GM12864 (cell line): ENCODE results near the gene LTBP1.
"Not testable (repeated sequence)": the region's sequence is repeated elsewhere in the genome, so short reads cannot be mapped to it uniquely, and the experiment has no call there.

Source experiments
- DNase-seq: peaks from one replicate; pipeline ENCODE4 v3.0.0-alpha.2; 2011; ENCODE audit warnings: low read depth
- H3K4me3 ChIP-seq: 2 replicates; pipeline ENCODE4 v1.5.1; 2011; ENCODE audit warnings: mild to moderate bottlenecking, low read depth, low read length, control low read depth
- CTCF ChIP-seq: IDR thresholded peaks from 2 replicates; pipeline ENCODE4 v1.5.1; 2011; ENCODE audit warnings: low read depth, mild to moderate bottlenecking, moderate library complexity, low read length, control low read depth, inconsistent platforms; ENCODE audit errors: missing control alignments

The LTBP1 gene

GRCh38 chr2:33230842-33231241, 284.1 kb downstream of the LTBP1 start:
- no peak for TF ChIP-seq CTCF
- no peak overlapping the region for H3K4me3 ChIP-seq
- no peak for DNase-seq

DNA sequence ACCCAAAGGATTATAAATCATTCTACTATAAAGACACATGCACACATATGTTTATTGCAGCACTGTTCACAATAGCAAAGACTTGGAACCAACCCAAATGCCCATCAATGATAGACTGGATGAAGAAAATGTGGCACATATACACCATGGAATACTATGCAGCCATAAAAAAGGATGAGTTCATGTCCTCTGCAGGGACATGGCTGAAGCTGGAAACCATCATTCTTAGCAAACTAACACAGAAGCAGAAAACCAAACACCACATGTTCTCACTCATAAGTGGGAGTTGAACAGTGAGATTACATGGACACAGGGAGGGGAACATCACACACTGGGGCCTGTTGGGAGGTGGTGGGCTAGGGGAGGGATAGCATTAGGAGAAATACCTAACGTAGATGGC, 288.8 kb downstream of the LTBP1 start:
- DNase-seq, H3K4me3 ChIP-seq: not testable (repeated sequence)

DNA sequence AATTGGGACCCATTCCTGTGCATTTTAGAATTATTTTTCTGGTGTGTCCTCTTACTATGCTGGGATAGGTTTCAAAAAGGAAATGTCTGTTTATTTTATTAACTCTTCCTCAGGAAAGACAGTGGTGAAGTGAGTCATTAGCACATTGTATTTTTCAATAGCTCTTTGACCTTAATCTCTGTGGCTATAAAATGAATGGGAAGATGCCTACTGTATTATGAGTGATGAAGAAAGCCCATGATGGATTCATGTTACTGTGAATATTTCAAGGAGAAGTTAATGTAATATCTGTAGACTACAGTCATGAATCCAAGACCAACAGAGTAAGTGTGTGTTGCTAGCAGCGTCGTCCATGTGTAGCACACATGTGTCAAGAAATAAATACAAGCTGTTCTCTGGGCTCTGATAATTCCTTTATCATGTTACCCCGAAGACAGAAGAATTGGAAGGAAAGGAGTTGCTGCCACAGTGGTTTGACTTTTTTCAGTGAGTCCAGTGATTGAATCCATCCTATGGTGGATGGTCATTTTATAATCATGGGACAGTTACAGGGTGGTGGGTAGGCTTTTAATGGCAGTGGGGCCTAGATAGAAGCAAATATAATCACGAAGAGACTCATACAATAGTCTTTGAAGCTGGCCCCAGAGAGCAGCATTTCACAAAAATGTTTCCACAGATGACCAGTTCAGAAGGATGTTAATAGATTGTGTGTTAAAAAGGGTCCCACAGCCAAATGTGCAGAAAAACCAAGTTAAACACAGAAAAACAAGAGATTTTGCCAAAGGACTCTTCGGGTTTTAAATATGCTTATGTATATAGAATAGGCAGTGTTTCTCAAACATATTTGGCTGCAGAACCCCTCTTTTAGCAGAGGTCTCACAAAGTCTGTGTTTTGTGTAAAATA, 290.0 kb downstream of the LTBP1 start:
- DNase-seq = no peak
- TF ChIP-seq CTCF = no peak
- H3K4me3 ChIP-seq = no peak overlapping the region

- no peak for DNase-seq
- TF ChIP-seq CTCF = no peak
- no peak overlapping the region for H3K4me3 ChIP-seq
These were observed 291.4 kb downstream of the LTBP1 start for GRCh38 chr2:33238111-33238510.

GRCh38 chr2:33240178-33240577, 293.4 kb downstream of the LTBP1 start:
- no peak overlapping the region for H3K4me3 ChIP-seq
- no peak for DNase-seq
- no peak for TF ChIP-seq CTCF

GRCh38 chr2:33241072-33241471, 294.3 kb downstream of the LTBP1 start:
- TF ChIP-seq CTCF = no peak
- DNase-seq = no peak

DNA sequence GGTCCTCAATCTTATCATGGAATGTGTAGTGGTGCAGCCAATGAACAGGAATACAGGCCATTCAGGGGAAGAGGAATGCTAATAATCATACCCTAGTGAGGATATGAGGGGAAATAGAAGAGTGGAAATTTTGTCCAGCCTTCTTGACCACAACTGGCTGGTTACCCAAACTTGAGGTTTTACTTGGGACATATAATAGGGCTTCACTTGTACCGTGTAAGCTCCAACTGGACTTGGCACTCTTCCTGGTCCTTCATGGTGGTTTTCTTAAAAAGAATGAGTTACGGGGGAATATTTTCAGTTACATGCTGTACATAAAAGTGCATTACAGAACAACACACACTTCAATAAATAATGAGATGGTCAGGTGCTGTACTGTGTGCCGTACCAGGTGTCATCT, 294.8 kb downstream of the LTBP1 start:
- no peak overlapping the region for H3K4me3 ChIP-seq
- no peak for DNase-seq
- no peak for TF ChIP-seq CTCF

More at GRCh38 chr2:33241072-33241471, 294.3 kb downstream of the LTBP1 start:
- no peak overlapping the region for H3K4me3 ChIP-seq
